GM12892 (cell line): ENCODE data around the gene CWH43.

Experiments used
- POLR2A ChIP-seq: IDR thresholded peaks from 2 replicates; pipeline ENCODE4 v1.6.1; 2011; ENCODE audit warnings: low read depth, low read length, control low read depth
- POLR2AphosphoS5 ChIP-seq: IDR thresholded peaks from 2 replicates; pipeline ENCODE4 v1.6.1; 2011; ENCODE audit warnings: low read depth, low read length, control low read depth
- TAF1 ChIP-seq: IDR thresholded peaks from 2 replicates; pipeline ENCODE4 v1.6.1; 2011; ENCODE audit warnings: low read depth, mild to moderate bottlenecking, control low read depth, low read length, borderline replicate concordance

DNA sequence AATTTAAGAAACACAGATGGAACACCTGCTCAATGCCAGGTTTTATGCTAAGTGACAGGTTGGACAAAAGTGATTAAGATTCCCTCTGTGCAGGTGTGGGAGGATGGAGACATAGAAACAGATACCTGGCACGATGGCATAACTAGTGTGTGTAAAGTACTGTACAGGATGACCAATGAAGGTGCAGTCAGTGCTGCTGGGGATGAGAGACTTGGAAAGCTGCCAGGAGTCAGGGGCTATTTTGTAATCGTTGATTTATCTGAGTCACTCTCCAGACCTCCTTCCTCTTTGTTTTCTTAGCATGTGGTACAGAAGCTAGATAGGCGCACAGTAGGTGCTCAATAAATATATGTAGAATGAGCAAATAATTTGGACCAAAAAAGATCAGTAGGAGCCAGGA, 58.2 kb downstream of the CWH43 start:
- TF ChIP-seq POLR2A = no peak
- TF ChIP-seq TAF1 = no peak
- no peak for TF ChIP-seq POLR2AphosphoS5
